ENCODE data around the gene OTOG.

DNA sequence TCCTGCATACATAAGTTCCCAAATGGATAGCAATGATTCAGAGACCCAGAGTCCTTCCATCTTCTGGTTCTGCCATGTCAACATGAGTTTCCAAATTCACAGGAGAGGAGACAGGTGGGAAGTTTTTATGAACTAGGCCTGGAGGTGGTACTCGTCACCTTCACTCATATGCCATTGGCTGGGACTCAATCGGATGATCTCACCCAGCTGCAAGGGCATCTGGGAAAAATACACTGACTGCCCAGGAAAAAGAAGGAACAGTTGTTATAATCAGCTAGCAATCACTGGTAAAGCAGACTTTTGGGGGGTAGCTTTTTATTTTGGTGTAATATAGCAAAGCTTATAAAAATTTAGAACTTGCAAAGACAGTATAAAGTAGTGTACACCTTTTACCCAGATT is 83.9 kb downstream of the OTOG start:
- TF ChIP-seq, protein P1, sequence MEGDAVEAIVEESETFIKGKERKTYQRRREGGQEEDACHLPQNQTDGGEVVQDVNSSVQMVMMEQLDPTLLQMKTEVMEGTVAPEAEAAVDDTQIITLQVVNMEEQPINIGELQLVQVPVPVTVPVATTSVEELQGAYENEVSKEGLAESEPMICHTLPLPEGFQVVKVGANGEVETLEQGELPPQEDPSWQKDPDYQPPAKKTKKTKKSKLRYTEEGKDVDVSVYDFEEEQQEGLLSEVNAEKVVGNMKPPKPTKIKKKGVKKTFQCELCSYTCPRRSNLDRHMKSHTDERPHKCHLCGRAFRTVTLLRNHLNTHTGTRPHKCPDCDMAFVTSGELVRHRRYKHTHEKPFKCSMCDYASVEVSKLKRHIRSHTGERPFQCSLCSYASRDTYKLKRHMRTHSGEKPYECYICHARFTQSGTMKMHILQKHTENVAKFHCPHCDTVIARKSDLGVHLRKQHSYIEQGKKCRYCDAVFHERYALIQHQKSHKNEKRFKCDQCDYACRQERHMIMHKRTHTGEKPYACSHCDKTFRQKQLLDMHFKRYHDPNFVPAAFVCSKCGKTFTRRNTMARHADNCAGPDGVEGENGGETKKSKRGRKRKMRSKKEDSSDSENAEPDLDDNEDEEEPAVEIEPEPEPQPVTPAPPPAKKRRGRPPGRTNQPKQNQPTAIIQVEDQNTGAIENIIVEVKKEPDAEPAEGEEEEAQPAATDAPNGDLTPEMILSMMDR (IDR thresholded peaks at IDR 0.05; ENCODE audit: insufficient read depth, low read length, poor library complexity, severe bottlenecking): no peak
- TF ChIP-seq EZH2phosphoT487 (conservative IDR thresholded peaks at IDR 0.05; ENCODE audit: low read length): no peak

Measured in SU-DHL-6 (cell line).